Measurements from ENCODE around the gene AEBP1. TPM values are rescaled to one million over a fixed set of nuclear protein-coding genes. Genes with fewer than 3 reads are reported as not detected.

Gene AEBP1
- total RNA-seq, 1 donor from 2014 or later: 52.2 TPM

DNA sequence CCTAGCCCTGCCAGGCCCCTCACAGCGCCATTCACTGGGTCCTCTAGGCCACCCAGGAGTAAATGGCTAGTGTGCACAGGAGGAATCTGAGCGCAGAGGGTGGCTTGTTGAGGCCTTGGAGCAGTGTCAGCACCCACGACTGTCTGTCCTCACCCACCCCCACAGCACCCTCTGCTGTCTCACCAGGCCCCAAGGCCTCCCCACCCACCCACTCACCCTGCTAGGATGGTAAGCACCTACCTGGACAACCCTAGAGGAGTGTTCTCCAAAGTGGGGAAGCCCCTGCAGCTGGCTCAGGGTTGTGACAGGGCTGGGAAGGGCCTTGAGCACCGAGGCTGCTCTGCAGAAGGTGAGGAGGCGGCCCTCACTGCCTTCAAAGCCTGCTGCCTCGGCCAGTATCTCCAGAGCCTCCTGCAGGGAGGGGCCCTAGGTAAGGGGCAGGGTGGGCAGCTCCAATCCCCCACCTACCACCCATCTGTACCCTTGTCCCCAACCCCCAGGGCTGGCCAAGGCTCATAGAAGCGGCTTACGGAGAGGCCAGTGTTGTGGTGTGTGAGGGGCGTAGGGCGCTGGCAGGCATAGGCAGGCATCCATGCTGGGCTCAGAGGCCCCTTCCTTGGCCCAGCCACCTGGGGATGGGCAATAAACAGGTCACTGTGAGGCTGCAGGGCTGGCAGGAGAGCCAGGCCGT is 24.7 kb upstream of the AEBP1 start:
- DNase-seq (ENCODE audit: low spot score, unreplicated experiment): no peak
- no peak for TF ChIP-seq CTCF (IDR thresholded peaks at IDR 0.05; ENCODE audit: unreplicated experiment)
- Mint-ChIP-seq H3K36me3 (ENCODE audit: insufficient read depth) (peaks cover 7% of the 10 kb centered on the region), H3K4me3 (ENCODE audit: low read depth) (no peak overlapping the region), H3K27me3 (peaks cover 15% of the 10 kb centered on the region), H3K27ac (no peak overlapping the region), H3K9me3 (ENCODE audit: low read depth) (no peaks in the 10 kb centered on the region), H3K4me1 (ENCODE audit: low read depth) (peaks cover 9% of the 10 kb centered on the region)

DNA sequence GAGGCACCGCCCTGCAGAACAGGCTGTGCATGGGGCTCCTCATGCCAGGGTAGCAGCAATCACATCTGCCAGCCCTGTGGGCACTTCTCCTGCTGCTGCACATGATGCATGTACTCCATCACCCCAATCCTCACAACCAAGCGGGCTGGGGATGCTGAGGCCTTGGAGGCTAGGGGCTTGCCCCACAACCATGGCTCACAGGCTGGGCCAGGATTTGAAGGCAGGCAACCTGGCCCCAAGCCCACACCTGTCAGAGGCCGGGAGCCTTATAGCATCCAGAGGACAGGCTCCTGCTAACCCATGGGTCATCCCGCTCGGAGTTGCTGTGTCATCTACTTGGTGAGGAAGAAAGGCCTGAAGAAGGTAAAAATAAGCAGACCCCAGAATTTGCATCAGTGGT is 24.0 kb upstream of the AEBP1 start:
- Mint-ChIP-seq H3K36me3 (ENCODE audit: insufficient read depth) (peaks cover 7% of the 10 kb centered on the region), H3K4me1 (ENCODE audit: low read depth) (peaks cover 9% of the 10 kb centered on the region), H3K27me3 (peaks cover 17% of the 10 kb centered on the region), H3K9me3 (ENCODE audit: low read depth) (no peaks in the 10 kb centered on the region), H3K27ac (no peak overlapping the region), H3K4me3 (ENCODE audit: low read depth) (no peak overlapping the region)
- DNase-seq (ENCODE audit: low spot score, unreplicated experiment): no peak
- TF ChIP-seq CTCF (IDR thresholded peaks at IDR 0.05; ENCODE audit: unreplicated experiment): no peak

- H3K4me1 Mint-ChIP-seq (ENCODE audit: low read depth): peaks cover 9% of the 10 kb centered on the region
- H3K9me3 Mint-ChIP-seq (ENCODE audit: low read depth): no peaks in the 10 kb centered on the region
- DNase-seq (ENCODE audit: low spot score, unreplicated experiment): no peak
- no peak overlapping the region for H3K27ac Mint-ChIP-seq
- no peak for TF ChIP-seq CTCF (IDR thresholded peaks at IDR 0.05; ENCODE audit: unreplicated experiment)
- H3K4me3 Mint-ChIP-seq (ENCODE audit: low read depth): peak overlapping the region; percentile 82
- H3K36me3 Mint-ChIP-seq (ENCODE audit: insufficient read depth): peaks cover 7% of the 10 kb centered on the region
- H3K27me3 Mint-ChIP-seq: peaks cover 17% of the 10 kb centered on the region
These were observed 23.4 kb upstream of the AEBP1 start for GRCh38 chr7:44080686-44081265.

DNA sequence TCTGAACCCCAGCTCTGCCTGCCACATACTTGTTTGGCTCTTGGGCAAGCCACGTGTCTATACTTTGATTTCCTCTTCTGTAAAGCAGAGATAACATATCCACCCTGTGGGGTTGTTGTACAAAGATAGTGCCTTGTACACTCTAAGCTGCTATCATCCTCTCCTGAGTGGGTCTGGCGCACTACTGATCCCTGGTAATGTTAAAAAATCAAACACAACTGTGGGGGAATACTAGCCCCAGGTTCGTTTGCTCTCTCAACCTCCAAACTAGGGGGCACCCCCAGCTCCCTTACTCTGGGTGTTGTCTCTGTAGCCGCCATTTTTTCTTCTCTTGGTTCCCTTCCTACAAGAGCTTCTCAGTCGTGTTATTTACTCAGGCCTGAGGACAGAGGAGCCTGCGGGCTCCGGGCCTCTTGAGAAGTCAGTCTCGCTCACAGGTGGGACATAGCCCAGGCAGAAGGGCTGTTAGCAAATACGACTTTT is 22.8 kb upstream of the AEBP1 start:
- Mint-ChIP-seq H3K27ac (peak overlapping the region; percentile 35), H3K9me3 (ENCODE audit: low read depth) (no peaks in the 10 kb centered on the region), H3K4me3 (ENCODE audit: low read depth) (peak overlapping the region; percentile 82), H3K36me3 (ENCODE audit: insufficient read depth) (peaks cover 7% of the 10 kb centered on the region), H3K4me1 (ENCODE audit: low read depth) (peaks cover 9% of the 10 kb centered on the region), H3K27me3 (peaks cover 17% of the 10 kb centered on the region)
- TF ChIP-seq CTCF (IDR thresholded peaks at IDR 0.05; ENCODE audit: unreplicated experiment): no peak
- DNase-seq (ENCODE audit: low spot score, unreplicated experiment): no peak

GRCh38 chr7:44082541-44083207 is 21.5 kb upstream of the AEBP1 start:
- DNase-seq (ENCODE audit: low spot score, unreplicated experiment): peak; percentile 93
- Mint-ChIP-seq H3K36me3 (ENCODE audit: insufficient read depth) (peaks cover 5% of the 10 kb centered on the region), H3K4me3 (ENCODE audit: low read depth) (peak overlapping the region; percentile 82), H3K27ac (no peak overlapping the region), H3K4me1 (ENCODE audit: low read depth) (peaks cover 9% of the 10 kb centered on the region), H3K27me3 (peaks cover 17% of the 10 kb centered on the region), H3K9me3 (ENCODE audit: low read depth) (no peaks in the 10 kb centered on the region)
- no peak for TF ChIP-seq CTCF (IDR thresholded peaks at IDR 0.05; ENCODE audit: unreplicated experiment)
